Neural cell (in vitro differentiated cells): ENCODE measurements around the gene HPX. TPM values are rescaled to one million over a fixed set of nuclear protein-coding genes. Genes with fewer than 3 reads are reported as not detected.

Source experiments
- H2AFZ ChIP-seq: fragments of 200-600, 300-800 bp; sonication (generic), shearing (Covaris generic); 2 replicates; pipeline ENCODE4 v1.6.0; 2014; ENCODE audit warnings: low read depth, mild to moderate bottlenecking, antibody characterized with exemption, low read length, moderate library complexity
- H3F3A ChIP-seq: fragments of 200-600 bp; shearing (Covaris generic); 2 replicates; pipeline ENCODE4 v1.6.1; 2016; ENCODE audit warnings: mild to moderate bottlenecking, moderate library complexity, mixed read lengths, antibody characterized with exemption, low read length; ENCODE audit not compliant: insufficient read depth, poor library complexity, severe bottlenecking
- H3K27ac ChIP-seq: fragments of 200-600, 300-800 bp; sonication (generic), shearing (Covaris generic); 2 replicates; pipeline ENCODE4 v1.5.1; 2014; ENCODE audit warnings: mild to moderate bottlenecking, low read length, moderate library complexity
- H3K27me3 ChIP-seq: fragments of 300-800, 200-600 bp; sonication (generic), shearing (Covaris generic); 2 replicates; pipeline ENCODE4 v1.6.0; 2014; ENCODE audit warnings: mild to moderate bottlenecking, low read depth, low read length, moderate library complexity; ENCODE audit not compliant: insufficient read depth
- H3K36me3 ChIP-seq: fragments of 300-800, 200-600 bp; sonication (generic), shearing (Covaris generic); 2 replicates; pipeline ENCODE4 v1.5.1; 2014; ENCODE audit warnings: mild to moderate bottlenecking, antibody characterized with exemption, low read length, moderate library complexity; ENCODE audit not compliant: insufficient read depth
- H3K4me2 ChIP-seq: fragments of 300-800, 200-600 bp; sonication (generic), shearing (Covaris generic); 2 replicates; pipeline ENCODE4 v1.6.0; 2014; ENCODE audit warnings: mild to moderate bottlenecking, low read length
- H3K4me3 ChIP-seq: fragments of 300-800, 200-600 bp; sonication (generic), shearing (Covaris generic); 2 replicates; pipeline ENCODE4 v1.5.1; 2014; ENCODE audit warnings: mild to moderate bottlenecking, low read length, moderate library complexity
- H3K79me2 ChIP-seq: fragments of 200-600 bp; shearing (Covaris generic); replicated peaks from 2 replicates; pipeline ENCODE4 v1.6.0; 2014; ENCODE audit warnings: mild to moderate bottlenecking, low read length, moderate library complexity; ENCODE audit not compliant: insufficient read depth
- H3K9ac ChIP-seq: fragments of 300-800, 200-600 bp; sonication (generic), shearing (Covaris generic); 2 replicates; pipeline ENCODE4 v1.6.1; 2016; ENCODE audit warnings: mild to moderate bottlenecking, low read length, mixed read lengths
- H3K9me2 ChIP-seq: fragments of 200-600 bp; shearing (Covaris generic); 2 replicates; pipeline ENCODE4 v1.6.1; 2016; ENCODE audit warnings: mild to moderate bottlenecking, low read length, mixed read lengths; ENCODE audit not compliant: insufficient read depth
- H3K9me3 ChIP-seq: fragments of 200-600, 300-800 bp; sonication (generic), shearing (Covaris generic); 2 replicates; pipeline ENCODE4 v1.6.1; 2016; ENCODE audit warnings: mild to moderate bottlenecking, mixed run types, low read length, moderate library complexity, mixed read lengths
- H4K20me1 ChIP-seq: fragments of 200-600 bp; shearing (Covaris generic); 2 replicates; pipeline ENCODE4 v1.6.1; 2016; ENCODE audit warnings: mild to moderate bottlenecking, mixed run types; ENCODE audit not compliant: insufficient read depth
- CTCF ChIP-seq: fragments of 450-650 bp; IDR thresholded peaks from 2 replicates; pipeline ENCODE4 v1.5.1; 2014; ENCODE audit warnings: antibody characterized with exemption, mild to moderate bottlenecking, moderate library complexity; ENCODE audit not compliant: poor library complexity, severe bottlenecking
- EP300 ChIP-seq: fragments of 450-650 bp; conservative IDR thresholded peaks from 2 replicates; pipeline ENCODE4 v1.6.1; 2014; ENCODE audit warnings: antibody characterized with exemption, mild to moderate bottlenecking, moderate library complexity; ENCODE audit not compliant: poor library complexity, severe bottlenecking
- MXI1 ChIP-seq: fragments of 450-650 bp; conservative IDR thresholded peaks from 2 replicates; pipeline ENCODE4 v1.6.1; 2014; ENCODE audit warnings: antibody characterized with exemption, mild to moderate bottlenecking; ENCODE audit not compliant: poor library complexity, severe bottlenecking
- POLR2AphosphoS5 ChIP-seq: IDR thresholded peaks from 2 replicates; pipeline ENCODE4 v1.6.1; 2012
- RAD21 ChIP-seq: fragments of 450-650 bp; conservative IDR thresholded peaks from 2 replicates; pipeline ENCODE4 v1.6.1; 2014; ENCODE audit warnings: antibody characterized with exemption, mild to moderate bottlenecking, moderate library complexity
- REST ChIP-seq: IDR thresholded peaks from 2 replicates; pipeline ENCODE4 v1.6.1; 2012; ENCODE audit warnings: borderline replicate concordance
- TAF1 ChIP-seq: IDR thresholded peaks from 2 replicates; pipeline ENCODE4 v1.6.1; 2012; ENCODE audit warnings: low read depth
- polyA plus RNA-seq: library from polyadenylated mRNA; depleted of rRNA; stranded (reverse); fragments of >200 nt; gene quantifications from 2 replicates; pipeline ENCODE4 v1.2.3, GENCODE V29; 2014

The HPX gene
- polyA plus RNA-seq, 1 donor from 2014 or later = 11.1 TPM

GRCh38 chr11:6387811-6388599 lies 52.8 kb downstream of the HPX start:
- Histone ChIP-seq H3F3A (no peaks in the 10 kb centered on the region), H3K27ac (no peak overlapping the region), H4K20me1 (no peaks in the 10 kb centered on the region), H3K79me2 (peaks cover 7% of the 10 kb centered on the region), H3K27me3 (no peaks in the 10 kb centered on the region), H3K9ac (no peak overlapping the region), H3K36me3 (no peaks in the 10 kb centered on the region), H3K9me3 (no peaks in the 10 kb centered on the region), H3K4me3 (no peak overlapping the region), H3K9me2 (no peaks in the 10 kb centered on the region), H2AFZ (no peak overlapping the region), H3K4me2 (no peak overlapping the region)
- no peak for TF ChIP-seq REST

GRCh38 chr11:6385046-6385777 lies 55.6 kb downstream of the HPX start:
- Histone ChIP-seq H3K9me2 (no peaks in the 10 kb centered on the region), H3K27ac (no peak overlapping the region), H2AFZ (no peak overlapping the region), H3K4me3 (no peak overlapping the region), H3K79me2 (no peaks in the 10 kb centered on the region), H4K20me1 (no peaks in the 10 kb centered on the region), H3K9me3 (no peaks in the 10 kb centered on the region), H3K4me2 (no peak overlapping the region), H3K27me3 (no peaks in the 10 kb centered on the region), H3K36me3 (no peaks in the 10 kb centered on the region), H3K9ac (no peak overlapping the region), H3F3A (no peaks in the 10 kb centered on the region)
- TF ChIP-seq EP300 = no peak
- no peak for TF ChIP-seq MXI1
- TF ChIP-seq POLR2AphosphoS5 = no peak
- no peak for TF ChIP-seq CTCF
- no peak for TF ChIP-seq RAD21
- TF ChIP-seq TAF1 = no peak

Other genes starting within 250 kb of the HPX start
- gene OR52W1, start 241.8 kb downstream of the HPX start, polyA plus RNA-seq = not detected in 2 replicates
- not detected in 2 replicates for gene C11orf42, start 235.4 kb downstream of the HPX start, polyA plus RNA-seq
- gene FHIP1B, start 206.4 kb downstream of the HPX start, polyA plus RNA-seq = 36.0 and 72.3 TPM in 2 replicates
- not detected in 2 replicates for gene CNGA4, start 201.9 kb downstream of the HPX start, polyA plus RNA-seq
- gene CCKBR, start 181.1 kb downstream of the HPX start, polyA plus RNA-seq = 3.9 and 8.6 TPM in 2 replicates
- gene CAVIN3, start 120.5 kb downstream of the HPX start, polyA plus RNA-seq = not detected in 2 replicates
- 30.0 and 37.4 TPM in 2 replicates for gene SMPD1, start 50.5 kb downstream of the HPX start, polyA plus RNA-seq
- 283 and 323 TPM in 2 replicates for gene APBB1, start 21.9 kb downstream of the HPX start, polyA plus RNA-seq
- gene TRIM3, start 33.0 kb upstream of the HPX start, polyA plus RNA-seq = 81.7 and 120 TPM in 2 replicates
- 83.7 and 89.9 TPM in 2 replicates for gene ARFIP2, start 40.3 kb upstream of the HPX start, polyA plus RNA-seq
- 21.8 and 24.9 TPM in 2 replicates for gene TIMM10B, start 40.5 kb upstream of the HPX start, polyA plus RNA-seq
- gene DNHD1, start 56.3 kb upstream of the HPX start, polyA plus RNA-seq = 5.1 and 5.2 TPM in 2 replicates
- 23.4 and 26.4 TPM in 2 replicates for gene RRP8, start 162.6 kb upstream of the HPX start, polyA plus RNA-seq
- gene ILK, start 162.8 kb upstream of the HPX start, polyA plus RNA-seq = 68.8 and 81.3 TPM in 2 replicates
- 30.9 and 39.7 TPM in 2 replicates for gene TAF10, start 171.2 kb upstream of the HPX start, polyA plus RNA-seq
- gene TPP1, start 178.4 kb upstream of the HPX start, polyA plus RNA-seq = 3.8 and 5.3 TPM in 2 replicates
- 30.1 and 42.4 TPM in 2 replicates for gene DCHS1, start 214.8 kb upstream of the HPX start, polyA plus RNA-seq
- 23.0 and 28.3 TPM in 2 replicates for gene MRPL17, start 242.4 kb upstream of the HPX start, polyA plus RNA-seq